ENCODE data around the gene CD84.

DNA sequence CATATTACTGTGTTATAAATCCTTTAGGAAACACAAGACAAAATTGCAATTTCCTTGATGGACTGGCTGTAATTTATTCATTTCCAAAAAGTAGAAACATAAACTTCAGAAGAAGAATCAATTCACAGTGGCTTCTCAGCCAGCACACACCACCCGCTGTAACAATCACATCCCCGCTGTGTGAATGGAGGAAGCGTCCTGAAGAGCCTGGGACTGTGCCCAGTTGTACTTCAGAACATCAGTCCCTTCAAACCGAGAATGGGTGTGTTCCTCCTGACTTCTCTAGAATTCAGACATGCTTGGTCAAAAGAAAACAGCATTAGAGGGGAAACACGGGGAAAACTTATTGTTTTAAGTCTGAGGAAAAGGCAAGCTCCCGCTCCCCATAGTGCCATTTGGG, 28.8 kb upstream of the CD84 start:
- TF ChIP-seq POLR2A (IDR thresholded peaks at IDR 0.05): no peak
- TF ChIP-seq, protein P1, sequence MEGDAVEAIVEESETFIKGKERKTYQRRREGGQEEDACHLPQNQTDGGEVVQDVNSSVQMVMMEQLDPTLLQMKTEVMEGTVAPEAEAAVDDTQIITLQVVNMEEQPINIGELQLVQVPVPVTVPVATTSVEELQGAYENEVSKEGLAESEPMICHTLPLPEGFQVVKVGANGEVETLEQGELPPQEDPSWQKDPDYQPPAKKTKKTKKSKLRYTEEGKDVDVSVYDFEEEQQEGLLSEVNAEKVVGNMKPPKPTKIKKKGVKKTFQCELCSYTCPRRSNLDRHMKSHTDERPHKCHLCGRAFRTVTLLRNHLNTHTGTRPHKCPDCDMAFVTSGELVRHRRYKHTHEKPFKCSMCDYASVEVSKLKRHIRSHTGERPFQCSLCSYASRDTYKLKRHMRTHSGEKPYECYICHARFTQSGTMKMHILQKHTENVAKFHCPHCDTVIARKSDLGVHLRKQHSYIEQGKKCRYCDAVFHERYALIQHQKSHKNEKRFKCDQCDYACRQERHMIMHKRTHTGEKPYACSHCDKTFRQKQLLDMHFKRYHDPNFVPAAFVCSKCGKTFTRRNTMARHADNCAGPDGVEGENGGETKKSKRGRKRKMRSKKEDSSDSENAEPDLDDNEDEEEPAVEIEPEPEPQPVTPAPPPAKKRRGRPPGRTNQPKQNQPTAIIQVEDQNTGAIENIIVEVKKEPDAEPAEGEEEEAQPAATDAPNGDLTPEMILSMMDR (IDR thresholded peaks at IDR 0.05): no peak

Data from adrenal gland (tissue), 5 donors.